IPS-15b (cell line): ENCODE data around the gene DLEC1.
"Not testable (repeated sequence)": the region's sequence is repeated elsewhere in the genome, so short reads cannot be mapped to it uniquely, and the experiment has no call there.

Experiments used
- H3K27me3 ChIP-seq: one replicate; pipeline ENCODE4 v1.6.1; 2013; ENCODE audit warnings: low read length; ENCODE audit not compliant: control insufficient read depth, insufficient read depth
- H3K36me3 ChIP-seq: one replicate; pipeline ENCODE4 v1.6.1; 2013; ENCODE audit warnings: low read length; ENCODE audit not compliant: control insufficient read depth, insufficient read depth
- H3K4me1 ChIP-seq: one replicate; pipeline ENCODE4 v1.6.1; 2013; ENCODE audit warnings: mild to moderate bottlenecking, low read length; ENCODE audit not compliant: control insufficient read depth, insufficient read depth
- H3K4me3 ChIP-seq: one replicate; pipeline ENCODE4 v1.5.1; 2013; ENCODE audit warnings: low read depth, low read length
- H3K9ac ChIP-seq: one replicate; pipeline ENCODE4 v1.6.1; 2013; ENCODE audit warnings: low read depth, mild to moderate bottlenecking, low read length
- H3K9me3 ChIP-seq: one replicate; pipeline ENCODE4 v1.6.1; 2013; ENCODE audit warnings: mild to moderate bottlenecking, low read length; ENCODE audit not compliant: control insufficient read depth, insufficient read depth

Gene DLEC1

GRCh38 chr3:38149708-38150107, 110.7 kb downstream of the DLEC1 start:
- Histone ChIP-seq H3K9ac (no peak overlapping the region), H3K9me3 (no peaks in the 10 kb centered on the region), H3K4me3 (no peak overlapping the region), H3K4me1 (no peaks in the 10 kb centered on the region), H3K27me3 (no peaks in the 10 kb centered on the region), H3K36me3 (no peaks in the 10 kb centered on the region)

GRCh38 chr3:38150780-38151528, 111.9 kb downstream of the DLEC1 start:
- H3K4me1 ChIP-seq = no peaks in the 10 kb centered on the region
- H3K27me3 ChIP-seq = no peaks in the 10 kb centered on the region
- no peaks in the 10 kb centered on the region for H3K36me3 ChIP-seq
- no peaks in the 10 kb centered on the region for H3K9me3 ChIP-seq
- H3K9ac ChIP-seq = no peak overlapping the region
- no peak overlapping the region for H3K4me3 ChIP-seq

GRCh38 chr3:38151667-38152265, 112.8 kb downstream of the DLEC1 start:
- Histone ChIP-seq H3K36me3 (no peaks in the 10 kb centered on the region), H3K9ac (no peak overlapping the region), H3K4me3 (no peak overlapping the region), H3K4me1 (no peaks in the 10 kb centered on the region), H3K9me3 (no peaks in the 10 kb centered on the region), H3K27me3 (no peaks in the 10 kb centered on the region)

- Histone ChIP-seq H3K4me3 (no peak overlapping the region), H3K9me3 (no peaks in the 10 kb centered on the region), H3K4me1 (no peaks in the 10 kb centered on the region), H3K9ac (no peak overlapping the region), H3K36me3 (no peaks in the 10 kb centered on the region), H3K27me3 (no peaks in the 10 kb centered on the region)
Measured at GRCh38 chr3:38152609-38153008, 113.6 kb downstream of the DLEC1 start.

- H3K4me1 ChIP-seq = no peaks in the 10 kb centered on the region
- H3K36me3 ChIP-seq = no peaks in the 10 kb centered on the region
- no peaks in the 10 kb centered on the region for H3K27me3 ChIP-seq
- no peak overlapping the region for H3K9ac ChIP-seq
- H3K9me3 ChIP-seq = no peaks in the 10 kb centered on the region
- H3K4me3 ChIP-seq = no peak overlapping the region
Measured at GRCh38 chr3:38153221-38153620, 114.2 kb downstream of the DLEC1 start.

- Histone ChIP-seq H3K27me3 (no peaks in the 10 kb centered on the region), H3K4me3 (no peak overlapping the region), H3K36me3 (no peaks in the 10 kb centered on the region), H3K9me3 (no peaks in the 10 kb centered on the region), H3K9ac (no peak overlapping the region), H3K4me1 (no peaks in the 10 kb centered on the region)
Measured at GRCh38 chr3:38154033-38154494, 115.1 kb downstream of the DLEC1 start.

GRCh38 chr3:38154625-38155255, 115.7 kb downstream of the DLEC1 start:
- Histone ChIP-seq H3K4me3 (no peak overlapping the region), H3K36me3 (no peaks in the 10 kb centered on the region), H3K4me1 (no peaks in the 10 kb centered on the region), H3K9me3 (no peaks in the 10 kb centered on the region), H3K9ac (no peak overlapping the region), H3K27me3 (no peaks in the 10 kb centered on the region)

GRCh38 chr3:38155825-38156224, 116.8 kb downstream of the DLEC1 start:
- Histone ChIP-seq H3K4me1 (no peaks in the 10 kb centered on the region), H3K4me3 (no peak overlapping the region), H3K27me3 (no peaks in the 10 kb centered on the region), H3K36me3 (no peaks in the 10 kb centered on the region), H3K9ac (no peak overlapping the region), H3K9me3 (no peaks in the 10 kb centered on the region)

- Histone ChIP-seq H3K9me3 (no peaks in the 10 kb centered on the region), H3K4me1 (no peaks in the 10 kb centered on the region), H3K36me3 (no peaks in the 10 kb centered on the region)
Measured at GRCh38 chr3:38157117-38157516, 118.1 kb downstream of the DLEC1 start.

GRCh38 chr3:38157595-38157994, 118.6 kb downstream of the DLEC1 start:
- Histone ChIP-seq H3K4me1 (no peaks in the 10 kb centered on the region), H3K36me3 (no peaks in the 10 kb centered on the region)

More at GRCh38 chr3:38157117-38157516, 118.1 kb downstream of the DLEC1 start:
- no peak overlapping the region for H3K9ac ChIP-seq
- no peaks in the 10 kb centered on the region for H3K27me3 ChIP-seq
- H3K4me3 ChIP-seq = no peak overlapping the region

GRCh38 chr3:38158472-38158871, 119.5 kb downstream of the DLEC1 start:
- H3K4me1 ChIP-seq = no peaks in the 10 kb centered on the region
- H3K9me3 ChIP-seq = no peaks in the 10 kb centered on the region
- no peak overlapping the region for H3K9ac ChIP-seq
- no peaks in the 10 kb centered on the region for H3K36me3 ChIP-seq
- H3K4me3 ChIP-seq = no peak overlapping the region
- H3K27me3 ChIP-seq = no peaks in the 10 kb centered on the region

More at GRCh38 chr3:38157595-38157994, 118.6 kb downstream of the DLEC1 start:
- Histone ChIP-seq H3K9ac (no peak overlapping the region), H3K27me3 (no peaks in the 10 kb centered on the region), H3K9me3 (no peaks in the 10 kb centered on the region), H3K4me3 (no peak overlapping the region)

- H3K4me1 ChIP-seq, H3K9me3 ChIP-seq, H3K4me3 ChIP-seq, H3K27me3 ChIP-seq, H3K9ac ChIP-seq, H3K36me3 ChIP-seq: not testable (repeated sequence)
Measured at GRCh38 chr3:38160704-38161103, 121.7 kb downstream of the DLEC1 start.
